Type B pancreatic cell (in vitro differentiated cells): ENCODE data around the gene SORCS1. TPM values are rescaled to one million over a fixed set of nuclear protein-coding genes. Genes with fewer than 3 reads are reported as not detected.

ENCODE experiments used
- DNase-seq: peaks from one replicate; pipeline ENCODE4 v3.0.0; 2021; ENCODE audit warnings: mixed read lengths; ENCODE audit not compliant: unreplicated experiment; ENCODE audit errors: extremely low spot score
- H3K27ac Mint-ChIP-seq: 2 replicates; pipeline ENCODE4 v1.8.0; 2021; ENCODE audit warnings: mild to moderate bottlenecking, mixed read lengths
- H3K27me3 Mint-ChIP-seq: 2 replicates; pipeline ENCODE4 v1.8.0; 2021; ENCODE audit warnings: mixed read lengths
- H3K36me3 Mint-ChIP-seq: 2 replicates; pipeline ENCODE4 v1.8.0; 2021; ENCODE audit warnings: mixed read lengths
- H3K4me1 Mint-ChIP-seq: one replicate; pipeline ENCODE4 v1.8.0; 2021; ENCODE audit warnings: mixed read lengths; ENCODE audit not compliant: unreplicated experiment
- H3K4me3 Mint-ChIP-seq: 2 replicates; pipeline ENCODE4 v1.8.0; 2021; ENCODE audit warnings: mild to moderate bottlenecking, mixed read lengths
- H3K9me3 Mint-ChIP-seq: 2 replicates; pipeline ENCODE4 v1.8.0; 2021; ENCODE audit warnings: mixed read lengths
- CTCF ChIP-seq: fragments of 200-600 bp; sonication (generic); conservative IDR thresholded peaks from 2 replicates; pipeline ENCODE4 v1.5.0; 2021; ENCODE audit warnings: antibody characterized with exemption, mild to moderate bottlenecking
- total RNA-seq: library from RNA; stranded (reverse); gene quantifications from 2 replicates; pipeline ENCODE4 v1.2.1, GENCODE V29; 2021; ENCODE audit warnings: low replicate concordance

SORCS1 gene
- total RNA-seq, 1 donor from 2014 or later: 5.4 TPM

- H3K4me3 Mint-ChIP-seq: no peak overlapping the region
- H3K36me3 Mint-ChIP-seq: no peaks in the 10 kb centered on the region
- no peaks in the 10 kb centered on the region for H3K4me1 Mint-ChIP-seq
- H3K27me3 Mint-ChIP-seq: peaks cover 3% of the 10 kb centered on the region
- peak; percentile 62 for TF ChIP-seq CTCF
- no peak for DNase-seq
- H3K27ac Mint-ChIP-seq: no peak overlapping the region
- H3K9me3 Mint-ChIP-seq: peaks cover 5% of the 10 kb centered on the region
These were observed 442.0 kb downstream of the SORCS1 start for GRCh38 chr10:106722524-106722923.

DNA sequence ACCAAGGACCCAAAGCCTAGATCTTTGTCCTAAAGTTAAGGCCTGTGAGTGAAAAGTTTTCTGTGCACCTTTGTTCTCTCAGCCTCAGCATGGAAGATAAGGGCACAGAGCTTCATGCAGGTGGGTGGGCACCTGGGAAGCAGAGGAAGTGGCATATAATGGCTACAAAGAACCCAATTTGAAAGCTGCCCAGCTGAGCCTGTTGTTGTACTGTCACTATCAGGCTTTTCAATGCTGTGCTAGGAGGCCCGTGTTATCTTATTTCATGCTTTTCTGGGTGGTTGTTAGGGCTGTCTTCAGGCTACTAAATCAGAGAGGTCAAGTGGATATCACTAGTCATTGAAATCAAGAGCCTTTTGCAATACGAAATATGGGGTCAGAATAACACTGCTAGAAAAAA lies 443.8 kb downstream of the SORCS1 start:
- Mint-ChIP-seq H3K4me1 (peaks cover 4% of the 10 kb centered on the region), H3K27ac (no peak overlapping the region), H3K4me3 (no peak overlapping the region), H3K9me3 (peaks cover 5% of the 10 kb centered on the region), H3K36me3 (no peaks in the 10 kb centered on the region), H3K27me3 (peaks cover 7% of the 10 kb centered on the region)
- no peak for DNase-seq
- no peak for TF ChIP-seq CTCF

DNA sequence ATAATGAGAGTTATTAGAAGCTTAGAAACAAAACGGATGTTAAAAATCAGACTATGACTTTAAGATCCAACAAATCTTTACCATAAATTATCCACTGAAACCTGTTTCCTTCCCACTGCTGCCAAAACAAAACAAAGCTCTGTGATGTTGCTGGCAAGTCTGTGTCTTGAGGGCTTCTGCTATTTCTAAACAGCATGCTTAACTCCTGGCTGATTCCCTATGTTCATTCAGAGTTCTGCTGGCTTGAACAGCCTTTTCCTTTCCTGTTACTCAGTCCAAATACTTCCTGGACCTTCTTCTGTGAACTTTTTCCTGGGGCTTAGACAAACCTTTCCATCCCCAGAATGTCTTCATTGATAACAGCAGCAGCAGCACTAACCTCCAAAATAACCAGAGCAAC lies 448.1 kb downstream of the SORCS1 start:
- Mint-ChIP-seq H3K4me1 (peaks cover 4% of the 10 kb centered on the region), H3K27ac (no peak overlapping the region), H3K36me3 (no peaks in the 10 kb centered on the region), H3K4me3 (no peak overlapping the region), H3K9me3 (peaks cover 5% of the 10 kb centered on the region), H3K27me3 (peaks cover 7% of the 10 kb centered on the region)
- DNase-seq: no peak
- TF ChIP-seq CTCF: no peak

DNA sequence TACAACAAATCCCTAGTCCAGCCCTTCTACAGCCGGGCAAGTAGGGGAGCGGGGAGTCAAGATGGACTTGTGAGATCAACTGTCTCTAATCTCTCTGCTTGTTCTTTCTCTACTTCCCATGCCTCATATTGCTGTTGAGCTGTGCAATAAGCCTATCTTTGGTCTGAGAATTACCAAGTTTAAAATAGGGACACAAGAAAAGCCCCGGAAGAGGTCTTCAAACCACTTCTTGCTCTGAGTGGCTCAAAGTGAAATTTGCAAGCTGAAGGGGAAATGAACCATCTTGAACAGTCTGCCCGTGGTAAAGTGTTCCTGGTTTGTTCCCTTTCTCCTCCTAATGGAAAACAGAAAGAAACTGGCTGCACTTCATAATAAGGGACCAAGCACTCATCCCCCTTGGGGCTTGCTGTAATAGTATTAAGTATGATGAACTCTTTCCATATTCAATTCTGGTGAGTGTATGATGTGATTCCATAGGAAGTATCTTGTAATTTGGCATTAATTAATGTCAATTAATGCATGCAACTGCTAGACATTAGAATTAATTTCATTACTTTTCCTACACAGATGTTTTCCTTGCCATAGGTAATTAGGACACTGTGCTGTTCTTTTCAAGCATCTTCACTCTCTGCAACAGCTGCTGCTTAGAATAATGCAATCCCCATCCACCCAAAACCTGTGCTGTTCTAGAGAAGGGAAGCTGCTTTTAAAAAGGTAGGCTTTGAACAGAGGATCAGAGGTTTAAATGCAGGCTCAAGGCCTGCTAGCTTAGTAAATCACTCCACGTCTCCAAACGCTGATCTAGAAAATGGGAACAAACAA lies 449.6 kb downstream of the SORCS1 start:
- Mint-ChIP-seq H3K4me1 (peaks cover 4% of the 10 kb centered on the region), H3K4me3 (no peak overlapping the region), H3K36me3 (no peaks in the 10 kb centered on the region), H3K27me3 (peaks cover 10% of the 10 kb centered on the region), H3K9me3 (peaks cover 3% of the 10 kb centered on the region), H3K27ac (no peak overlapping the region)
- no peak for TF ChIP-seq CTCF
- DNase-seq: no peak

- no peaks in the 10 kb centered on the region for H3K9me3 Mint-ChIP-seq
- peaks cover 4% of the 10 kb centered on the region for H3K4me1 Mint-ChIP-seq
- no peak overlapping the region for H3K27ac Mint-ChIP-seq
- no peaks in the 10 kb centered on the region for H3K36me3 Mint-ChIP-seq
- peaks cover 10% of the 10 kb centered on the region for H3K27me3 Mint-ChIP-seq
- H3K4me3 Mint-ChIP-seq: no peak overlapping the region
- no peak for DNase-seq
- no peak for TF ChIP-seq CTCF
These were observed 450.7 kb downstream of the SORCS1 start for GRCh38 chr10:106713846-106714245.
